ENCODE measurements around the gene NOXA1.

- TF ChIP-seq, protein P1, sequence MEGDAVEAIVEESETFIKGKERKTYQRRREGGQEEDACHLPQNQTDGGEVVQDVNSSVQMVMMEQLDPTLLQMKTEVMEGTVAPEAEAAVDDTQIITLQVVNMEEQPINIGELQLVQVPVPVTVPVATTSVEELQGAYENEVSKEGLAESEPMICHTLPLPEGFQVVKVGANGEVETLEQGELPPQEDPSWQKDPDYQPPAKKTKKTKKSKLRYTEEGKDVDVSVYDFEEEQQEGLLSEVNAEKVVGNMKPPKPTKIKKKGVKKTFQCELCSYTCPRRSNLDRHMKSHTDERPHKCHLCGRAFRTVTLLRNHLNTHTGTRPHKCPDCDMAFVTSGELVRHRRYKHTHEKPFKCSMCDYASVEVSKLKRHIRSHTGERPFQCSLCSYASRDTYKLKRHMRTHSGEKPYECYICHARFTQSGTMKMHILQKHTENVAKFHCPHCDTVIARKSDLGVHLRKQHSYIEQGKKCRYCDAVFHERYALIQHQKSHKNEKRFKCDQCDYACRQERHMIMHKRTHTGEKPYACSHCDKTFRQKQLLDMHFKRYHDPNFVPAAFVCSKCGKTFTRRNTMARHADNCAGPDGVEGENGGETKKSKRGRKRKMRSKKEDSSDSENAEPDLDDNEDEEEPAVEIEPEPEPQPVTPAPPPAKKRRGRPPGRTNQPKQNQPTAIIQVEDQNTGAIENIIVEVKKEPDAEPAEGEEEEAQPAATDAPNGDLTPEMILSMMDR (IDR thresholded peaks at IDR 0.05), result no peak
- TF ChIP-seq POLR2A (IDR thresholded peaks at IDR 0.05), result no peak
- no peak for TF ChIP-seq EP300 (IDR thresholded peaks at IDR 0.05; ENCODE audit: low read depth)
- no peak for TF ChIP-seq POLR2AphosphoS5 (IDR thresholded peaks at IDR 0.05)
These were observed 39.1 kb upstream of the NOXA1 start for GRCh38 chr9:137383784-137384756.

All from transverse colon (tissue), 4 donors.